H9 (cell line): ENCODE measurements around the gene ATF6. TPM values are rescaled to one million over a fixed set of nuclear protein-coding genes. Genes with fewer than 3 reads are reported as not detected.

Experiments used
- DNase-seq: peaks from one replicate; pipeline ENCODE4 v3.0.0-alpha.2; 2017
- H2AFZ ChIP-seq: one replicate; pipeline ENCODE4 v1.6.1; 2013; ENCODE audit warnings: mild to moderate bottlenecking, low read length, control low read depth, moderate library complexity
- H2AK5ac ChIP-seq: 2 replicates; pipeline ENCODE4 v1.6.1; 2013; ENCODE audit warnings: low read length, control low read depth, mixed read lengths; ENCODE audit not compliant: insufficient read length
- H2BK120ac ChIP-seq: one replicate; pipeline ENCODE4 v1.6.1; 2013; ENCODE audit warnings: low read depth, mild to moderate bottlenecking, low read length, control low read depth, inconsistent platforms; ENCODE audit not compliant: poor library complexity, severe bottlenecking
- H2BK12ac ChIP-seq: 2 replicates; pipeline ENCODE4 v1.6.1; 2013; ENCODE audit warnings: low read length, control low read depth, mixed read lengths, low read depth; ENCODE audit not compliant: insufficient read length
- H2BK15ac ChIP-seq: 2 replicates; pipeline ENCODE4 v1.6.1; 2013; ENCODE audit warnings: low read depth, low read length, control low read depth
- H2BK20ac ChIP-seq: one replicate; pipeline ENCODE4 v1.6.1; 2013; ENCODE audit warnings: low read depth, mild to moderate bottlenecking, low read length, control low read depth, inconsistent platforms; ENCODE audit not compliant: poor library complexity, severe bottlenecking
- H2BK5ac ChIP-seq: 2 replicates; pipeline ENCODE4 v1.6.1; 2013; ENCODE audit warnings: low read length, control low read depth, mixed read lengths; ENCODE audit not compliant: insufficient read length
- H3K14ac ChIP-seq: 2 replicates; pipeline ENCODE4 v1.6.1; 2013; ENCODE audit warnings: low read length, control low read depth; ENCODE audit not compliant: insufficient read depth
- H3K18ac ChIP-seq: 2 replicates; pipeline ENCODE4 v1.6.1; 2013; ENCODE audit warnings: low read depth, mild to moderate bottlenecking, mixed read lengths, low read length, control low read depth; ENCODE audit not compliant: insufficient read length
- H3K23ac ChIP-seq: 2 replicates; pipeline ENCODE4 v1.6.1; 2013; ENCODE audit warnings: low read length, control low read depth, mixed read lengths, low read depth; ENCODE audit not compliant: insufficient read length
- H3K23me2 ChIP-seq: 2 replicates; pipeline ENCODE4 v1.6.1; 2013; ENCODE audit warnings: low read depth, mild to moderate bottlenecking, mixed read lengths, low read length, control low read depth; ENCODE audit not compliant: insufficient read length, poor library complexity, severe bottlenecking
- H3K27ac ChIP-seq: 2 replicates; pipeline ENCODE4 v1.5.1; 2013; ENCODE audit warnings: low read length, control low read depth, mixed read lengths, low read depth; ENCODE audit not compliant: insufficient read length
- H3K27me3 ChIP-seq: 2 replicates; pipeline ENCODE4 v1.6.1; 2013; ENCODE audit warnings: low read length, control low read depth, inconsistent platforms; ENCODE audit not compliant: insufficient read depth
- H3K4ac ChIP-seq: 2 replicates; pipeline ENCODE4 v1.6.1; 2013; ENCODE audit warnings: low read depth, mild to moderate bottlenecking, control low read depth, inconsistent platforms, low read length, moderate library complexity
- H3K4me1 ChIP-seq: 2 replicates; pipeline ENCODE4 v1.6.1; 2013; ENCODE audit warnings: low read length, control low read depth, inconsistent platforms; ENCODE audit not compliant: insufficient read depth
- H3K4me2 ChIP-seq: 2 replicates; pipeline ENCODE4 v1.6.1; 2013; ENCODE audit warnings: low read length, control low read depth, mixed read lengths; ENCODE audit not compliant: insufficient read length, insufficient read depth
- H3K56ac ChIP-seq: 2 replicates; pipeline ENCODE4 v1.6.1; 2013; ENCODE audit warnings: low read depth, mild to moderate bottlenecking, mixed read lengths, low read length, control low read depth; ENCODE audit not compliant: insufficient read length
- H3K79me1 ChIP-seq: 2 replicates; pipeline ENCODE4 v1.6.1; 2013; ENCODE audit warnings: low read depth, mild to moderate bottlenecking, moderate library complexity, low read length, control low read depth, inconsistent platforms; ENCODE audit not compliant: insufficient read depth, poor library complexity, severe bottlenecking
- H3K79me2 ChIP-seq: 2 replicates; pipeline ENCODE4 v1.6.1; 2013; ENCODE audit warnings: low read length, control low read depth, inconsistent platforms; ENCODE audit not compliant: insufficient read depth
- H3K9ac ChIP-seq: 2 replicates; pipeline ENCODE4 v1.6.1; 2013; ENCODE audit warnings: low read length, control low read depth, mixed read lengths; ENCODE audit not compliant: insufficient read length; ENCODE audit errors: extremely low read depth
- H3K9me3 ChIP-seq: one replicate; pipeline ENCODE4 v1.6.1; 2013; ENCODE audit warnings: low read depth, low read length, inconsistent platforms; ENCODE audit not compliant: control insufficient read depth
- H3T11ph ChIP-seq: one replicate; pipeline ENCODE4 v1.6.1; 2013; ENCODE audit warnings: mild to moderate bottlenecking, low read length, control low read depth, inconsistent platforms
- H4K20me1 ChIP-seq: one replicate; pipeline ENCODE4 v1.6.1; 2013; ENCODE audit not compliant: control insufficient read depth, insufficient read length, insufficient read depth
- H4K5ac ChIP-seq: 2 replicates; pipeline ENCODE4 v1.6.1; 2013; ENCODE audit warnings: low read depth, mild to moderate bottlenecking, mixed read lengths, low read length, control low read depth; ENCODE audit not compliant: insufficient read length
- H4K8ac ChIP-seq: replicated peaks from 2 replicates; pipeline ENCODE4 v1.6.1; 2013; ENCODE audit warnings: low read length, control low read depth, mixed read lengths, low read depth; ENCODE audit not compliant: insufficient read length
- H4K91ac ChIP-seq: 2 replicates; pipeline ENCODE4 v1.6.1; 2013; ENCODE audit warnings: low read depth, mild to moderate bottlenecking, moderate library complexity, mixed read lengths, low read length, control low read depth; ENCODE audit not compliant: insufficient read length
- H3K27ac Mint-ChIP-seq, 3 experiments: 2 replicates in 2 of 3; 3 replicates in 1 of 3; pipeline ENCODE4 v1.8.0; 2020 to 2021; ENCODE audit warnings: mixed read lengths in 3 of 3, mild to moderate bottlenecking in 1 of 3, moderate library complexity in 1 of 3
- H3K27me3 Mint-ChIP-seq: 2 replicates; pipeline ENCODE4 v1.8.0; 2021; ENCODE audit warnings: low read depth, mild to moderate bottlenecking, moderate library complexity, mixed read lengths
- H3K36me3 Mint-ChIP-seq, 3 experiments: 2 replicates in 2 of 3; 3 replicates in 1 of 3; pipeline ENCODE4 v1.8.0; 2020 to 2021; ENCODE audit warnings: low read depth in 3 of 3, mixed read lengths in 3 of 3; ENCODE audit not compliant: insufficient read depth in 1 of 3
- H3K4me1 Mint-ChIP-seq, 2 experiments: 2 replicates each; pipeline ENCODE4 v1.8.0; 2020; ENCODE audit warnings: mixed read lengths in 2 of 2
- H3K4me3 Mint-ChIP-seq, 2 experiments: 2 replicates in 1 of 2; 3 replicates in 1 of 2; pipeline ENCODE4 v1.8.0; 2020 to 2021; ENCODE audit warnings: mild to moderate bottlenecking in 2 of 2, mixed read lengths in 2 of 2, moderate library complexity in 1 of 2
- H3K9me3 Mint-ChIP-seq, 2 experiments: 2 replicates in 1 of 2; 3 replicates in 1 of 2; pipeline ENCODE4 v1.8.0; 2020; ENCODE audit warnings: mild to moderate bottlenecking in 2 of 2, mixed read lengths in 2 of 2, moderate library complexity in 1 of 2
- CTCF ChIP-seq: fragments of 200-600 bp; sonication (generic); conservative IDR thresholded peaks from 3 replicates; pipeline ENCODE4 v1.8.0; 2021; ENCODE audit warnings: antibody characterized with exemption, mild to moderate bottlenecking
- WGBS: extraction: QIAGEN DNeasy Blood & Tissue Kit; methylation state at CpG from one replicate; pipeline ENCODE4 v1.1.7; 2013; ENCODE audit warnings: missing lambda C conversion rate, low lambda C conversion rate, mixed read lengths; ENCODE audit not compliant: insufficient read length; ENCODE audit errors: extremely low coverage; 5-methylcytosine and 5-hydroxymethylcytosine counted together
- total RNA-seq: library from RNA; stranded (reverse); gene quantifications from 2 replicates; pipeline ENCODE4 v1.2.1, GENCODE V29; 2021

Gene ATF6
- total RNA-seq, 1 experiment from 2014 or later, result 11.2 TPM

- Mint-ChIP-seq H3K27me3 (peaks cover 6% of the 10 kb centered on the region), H3K27ac (no peak overlapping the region; a peak in 1 of 7 replicates), H3K4me3 (no peak overlapping the region), H3K9me3 (peaks cover 0 to 4% of the 10 kb centered on the region in 2 experiments; a peak in 1 of 5 replicates), H3K4me1 (peaks cover 12 to 28% of the 10 kb centered on the region in 2 experiments), H3K36me3 (no peaks in the 10 kb centered on the region; a peak in 1 of 7 replicates)
- H3K27ac ChIP-seq, result no peak overlapping the region
- H2AFZ ChIP-seq, result no peak overlapping the region
- no peak overlapping the region for H4K5ac ChIP-seq
- H2AK5ac ChIP-seq, result no peak overlapping the region
- H3T11ph ChIP-seq, result no peak overlapping the region
- H3K56ac ChIP-seq, result no peak overlapping the region
- no peaks in the 10 kb centered on the region for H3K23me2 ChIP-seq
- no CpG with 5 or more reads among the region's 9 CpGs for WGBS
- H2BK120ac ChIP-seq, result no peak overlapping the region
- no peak overlapping the region for H3K18ac ChIP-seq
- no peak for TF ChIP-seq CTCF
- H3K23ac ChIP-seq, result no peak overlapping the region
- no peak overlapping the region for H2BK5ac ChIP-seq
- no peaks in the 10 kb centered on the region for H3K27me3 ChIP-seq
- no peaks in the 10 kb centered on the region for H3K79me2 ChIP-seq
- DNase-seq, result no peak
- no peak overlapping the region for H4K91ac ChIP-seq
- no peak overlapping the region for H2BK15ac ChIP-seq
- H4K8ac ChIP-seq, result no peak overlapping the region
- H2BK12ac ChIP-seq, result no peak overlapping the region
- H3K4me1 ChIP-seq, result no peaks in the 10 kb centered on the region
- H3K14ac ChIP-seq, result no peak overlapping the region
- H3K9me3 ChIP-seq, result no peaks in the 10 kb centered on the region
- no peaks in the 10 kb centered on the region for H4K20me1 ChIP-seq
- no peak overlapping the region for H3K4ac ChIP-seq
- H3K79me1 ChIP-seq, result no peaks in the 10 kb centered on the region
- no peak overlapping the region for H2BK20ac ChIP-seq
- H3K4me2 ChIP-seq, result no peak overlapping the region
- no peak overlapping the region for H3K9ac ChIP-seq
Measured at GRCh38 chr1:161972828-161973227, 206.7 kb downstream of the ATF6 start.
